H9 (cell line): ENCODE results near the gene VPS45. TPM values are rescaled to one million over a fixed set of nuclear protein-coding genes. Genes with fewer than 3 reads are reported as not detected.

Experiments used
- DNase-seq: peaks from one replicate; pipeline ENCODE4 v3.0.0-alpha.2; 2017
- H2AFZ ChIP-seq: one replicate; pipeline ENCODE4 v1.6.1; 2013; ENCODE audit warnings: mild to moderate bottlenecking, low read length, control low read depth, moderate library complexity
- H2AK5ac ChIP-seq: 2 replicates; pipeline ENCODE4 v1.6.1; 2013; ENCODE audit warnings: low read length, control low read depth, mixed read lengths; ENCODE audit not compliant: insufficient read length
- H2BK120ac ChIP-seq: one replicate; pipeline ENCODE4 v1.6.1; 2013; ENCODE audit warnings: low read depth, mild to moderate bottlenecking, low read length, control low read depth, inconsistent platforms; ENCODE audit not compliant: poor library complexity, severe bottlenecking
- H2BK12ac ChIP-seq: 2 replicates; pipeline ENCODE4 v1.6.1; 2013; ENCODE audit warnings: low read length, control low read depth, mixed read lengths, low read depth; ENCODE audit not compliant: insufficient read length
- H2BK15ac ChIP-seq: 2 replicates; pipeline ENCODE4 v1.6.1; 2013; ENCODE audit warnings: low read depth, low read length, control low read depth
- H2BK20ac ChIP-seq: one replicate; pipeline ENCODE4 v1.6.1; 2013; ENCODE audit warnings: low read depth, mild to moderate bottlenecking, low read length, control low read depth, inconsistent platforms; ENCODE audit not compliant: poor library complexity, severe bottlenecking
- H2BK5ac ChIP-seq: 2 replicates; pipeline ENCODE4 v1.6.1; 2013; ENCODE audit warnings: low read length, control low read depth, mixed read lengths; ENCODE audit not compliant: insufficient read length
- H3K14ac ChIP-seq: 2 replicates; pipeline ENCODE4 v1.6.1; 2013; ENCODE audit warnings: low read length, control low read depth; ENCODE audit not compliant: insufficient read depth
- H3K18ac ChIP-seq: 2 replicates; pipeline ENCODE4 v1.6.1; 2013; ENCODE audit warnings: low read depth, mild to moderate bottlenecking, mixed read lengths, low read length, control low read depth; ENCODE audit not compliant: insufficient read length
- H3K23ac ChIP-seq: 2 replicates; pipeline ENCODE4 v1.6.1; 2013; ENCODE audit warnings: low read length, control low read depth, mixed read lengths, low read depth; ENCODE audit not compliant: insufficient read length
- H3K23me2 ChIP-seq: 2 replicates; pipeline ENCODE4 v1.6.1; 2013; ENCODE audit warnings: low read depth, mild to moderate bottlenecking, mixed read lengths, low read length, control low read depth; ENCODE audit not compliant: insufficient read length, poor library complexity, severe bottlenecking
- H3K27ac ChIP-seq: 2 replicates; pipeline ENCODE4 v1.5.1; 2013; ENCODE audit warnings: low read length, control low read depth, mixed read lengths, low read depth; ENCODE audit not compliant: insufficient read length
- H3K27me3 ChIP-seq: 2 replicates; pipeline ENCODE4 v1.6.1; 2013; ENCODE audit warnings: low read length, control low read depth, inconsistent platforms; ENCODE audit not compliant: insufficient read depth
- H3K4ac ChIP-seq: 2 replicates; pipeline ENCODE4 v1.6.1; 2013; ENCODE audit warnings: low read depth, mild to moderate bottlenecking, control low read depth, inconsistent platforms, low read length, moderate library complexity
- H3K4me1 ChIP-seq: 2 replicates; pipeline ENCODE4 v1.6.1; 2013; ENCODE audit warnings: low read length, control low read depth, inconsistent platforms; ENCODE audit not compliant: insufficient read depth
- H3K4me2 ChIP-seq: 2 replicates; pipeline ENCODE4 v1.6.1; 2013; ENCODE audit warnings: low read length, control low read depth, mixed read lengths; ENCODE audit not compliant: insufficient read length, insufficient read depth
- H3K56ac ChIP-seq: 2 replicates; pipeline ENCODE4 v1.6.1; 2013; ENCODE audit warnings: low read depth, mild to moderate bottlenecking, mixed read lengths, low read length, control low read depth; ENCODE audit not compliant: insufficient read length
- H3K79me1 ChIP-seq: 2 replicates; pipeline ENCODE4 v1.6.1; 2013; ENCODE audit warnings: low read depth, mild to moderate bottlenecking, moderate library complexity, low read length, control low read depth, inconsistent platforms; ENCODE audit not compliant: insufficient read depth, poor library complexity, severe bottlenecking
- H3K79me2 ChIP-seq: 2 replicates; pipeline ENCODE4 v1.6.1; 2013; ENCODE audit warnings: low read length, control low read depth, inconsistent platforms; ENCODE audit not compliant: insufficient read depth
- H3K9ac ChIP-seq: 2 replicates; pipeline ENCODE4 v1.6.1; 2013; ENCODE audit warnings: low read length, control low read depth, mixed read lengths; ENCODE audit not compliant: insufficient read length; ENCODE audit errors: extremely low read depth
- H3K9me3 ChIP-seq: one replicate; pipeline ENCODE4 v1.6.1; 2013; ENCODE audit warnings: low read depth, low read length, inconsistent platforms; ENCODE audit not compliant: control insufficient read depth
- H3T11ph ChIP-seq: one replicate; pipeline ENCODE4 v1.6.1; 2013; ENCODE audit warnings: mild to moderate bottlenecking, low read length, control low read depth, inconsistent platforms
- H4K20me1 ChIP-seq: one replicate; pipeline ENCODE4 v1.6.1; 2013; ENCODE audit not compliant: control insufficient read depth, insufficient read length, insufficient read depth
- H4K5ac ChIP-seq: 2 replicates; pipeline ENCODE4 v1.6.1; 2013; ENCODE audit warnings: low read depth, mild to moderate bottlenecking, mixed read lengths, low read length, control low read depth; ENCODE audit not compliant: insufficient read length
- H4K8ac ChIP-seq: replicated peaks from 2 replicates; pipeline ENCODE4 v1.6.1; 2013; ENCODE audit warnings: low read length, control low read depth, mixed read lengths, low read depth; ENCODE audit not compliant: insufficient read length
- H4K91ac ChIP-seq: 2 replicates; pipeline ENCODE4 v1.6.1; 2013; ENCODE audit warnings: low read depth, mild to moderate bottlenecking, moderate library complexity, mixed read lengths, low read length, control low read depth; ENCODE audit not compliant: insufficient read length
- H3K27ac Mint-ChIP-seq, 3 experiments: 2 replicates in 2 of 3; 3 replicates in 1 of 3; pipeline ENCODE4 v1.8.0; 2020 to 2021; ENCODE audit warnings: mixed read lengths in 3 of 3, mild to moderate bottlenecking in 1 of 3, moderate library complexity in 1 of 3
- H3K27me3 Mint-ChIP-seq: 2 replicates; pipeline ENCODE4 v1.8.0; 2021; ENCODE audit warnings: low read depth, mild to moderate bottlenecking, moderate library complexity, mixed read lengths
- H3K36me3 Mint-ChIP-seq, 3 experiments: 2 replicates in 2 of 3; 3 replicates in 1 of 3; pipeline ENCODE4 v1.8.0; 2020 to 2021; ENCODE audit warnings: low read depth in 3 of 3, mixed read lengths in 3 of 3; ENCODE audit not compliant: insufficient read depth in 1 of 3
- H3K4me1 Mint-ChIP-seq, 2 experiments: 2 replicates each; pipeline ENCODE4 v1.8.0; 2020; ENCODE audit warnings: mixed read lengths in 2 of 2
- H3K4me3 Mint-ChIP-seq, 2 experiments: 2 replicates in 1 of 2; 3 replicates in 1 of 2; pipeline ENCODE4 v1.8.0; 2020 to 2021; ENCODE audit warnings: mild to moderate bottlenecking in 2 of 2, mixed read lengths in 2 of 2, moderate library complexity in 1 of 2
- H3K9me3 Mint-ChIP-seq, 2 experiments: 2 replicates in 1 of 2; 3 replicates in 1 of 2; pipeline ENCODE4 v1.8.0; 2020; ENCODE audit warnings: mild to moderate bottlenecking in 2 of 2, mixed read lengths in 2 of 2, moderate library complexity in 1 of 2
- WGBS: extraction: QIAGEN DNeasy Blood & Tissue Kit; methylation state at CpG from one replicate; pipeline ENCODE4 v1.1.7; 2013; ENCODE audit warnings: missing lambda C conversion rate, low lambda C conversion rate, mixed read lengths; ENCODE audit not compliant: insufficient read length; ENCODE audit errors: extremely low coverage; 5-methylcytosine and 5-hydroxymethylcytosine counted together
- total RNA-seq: library from RNA; stranded (reverse); gene quantifications from 2 replicates; pipeline ENCODE4 v1.2.1, GENCODE V29; 2021
- TF ChIP-seq, protein P1 (sequence below): fragments of 200-600 bp; sonication (generic); conservative IDR thresholded peaks from 3 replicates; pipeline ENCODE4 v1.8.0; 2021; ENCODE audit warnings: antibody characterized with exemption, mild to moderate bottlenecking

Gene VPS45
- total RNA-seq, 1 experiment from 2014 or later: 31.8 TPM

DNA sequence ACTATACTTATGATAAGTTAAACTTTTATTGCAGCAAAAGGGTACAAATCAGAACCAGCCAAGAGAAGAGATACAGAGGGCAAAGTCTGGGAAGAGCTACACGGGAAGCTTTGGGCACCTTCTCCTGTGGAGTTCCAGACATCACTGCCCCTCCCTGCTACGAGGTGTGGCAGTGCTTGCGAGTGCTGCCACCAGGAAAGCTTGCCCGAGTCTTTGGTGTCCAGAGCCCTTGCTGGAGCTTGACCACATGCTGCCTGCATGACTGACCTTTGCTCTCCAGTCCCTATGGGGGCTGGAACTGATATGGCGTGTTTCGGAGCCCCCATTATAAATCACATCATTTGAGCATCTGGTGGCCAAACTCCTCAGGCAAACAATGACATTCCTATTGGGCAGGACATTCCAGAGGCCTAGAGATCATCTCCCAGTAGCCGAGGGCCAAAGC is 105.6 kb downstream of the VPS45 start:
- no peak overlapping the region for H2BK20ac ChIP-seq
- no peak overlapping the region for H2BK5ac ChIP-seq
- no peak overlapping the region for H3K9ac ChIP-seq
- no peaks in the 10 kb centered on the region for H3K79me1 ChIP-seq
- no peaks in the 10 kb centered on the region for H4K20me1 ChIP-seq
- no peak overlapping the region for H2BK120ac ChIP-seq
- no peaks in the 10 kb centered on the region for H3K27me3 ChIP-seq
- no peaks in the 10 kb centered on the region for H3K23me2 ChIP-seq
- no peak overlapping the region for H3K4ac ChIP-seq
- no peak overlapping the region for H3T11ph ChIP-seq
- Mint-ChIP-seq H3K36me3 (no peaks in the 10 kb centered on the region), H3K27ac (no peak overlapping the region; a peak in 2 of 7 replicates), H3K4me3 (no peak overlapping the region), H3K4me1 (no peaks in the 10 kb centered on the region), H3K27me3 (no peaks in the 10 kb centered on the region; the same call in 1 of the 2 replicates), H3K9me3 (no peaks in the 10 kb centered on the region)
- H3K79me2 ChIP-seq: no peaks in the 10 kb centered on the region
- no peak overlapping the region for H4K5ac ChIP-seq
- no peak overlapping the region for H3K18ac ChIP-seq
- no peak overlapping the region for H3K4me2 ChIP-seq
- no peak overlapping the region for H3K23ac ChIP-seq
- no peak overlapping the region for H4K91ac ChIP-seq
- TF ChIP-seq, protein P1, sequence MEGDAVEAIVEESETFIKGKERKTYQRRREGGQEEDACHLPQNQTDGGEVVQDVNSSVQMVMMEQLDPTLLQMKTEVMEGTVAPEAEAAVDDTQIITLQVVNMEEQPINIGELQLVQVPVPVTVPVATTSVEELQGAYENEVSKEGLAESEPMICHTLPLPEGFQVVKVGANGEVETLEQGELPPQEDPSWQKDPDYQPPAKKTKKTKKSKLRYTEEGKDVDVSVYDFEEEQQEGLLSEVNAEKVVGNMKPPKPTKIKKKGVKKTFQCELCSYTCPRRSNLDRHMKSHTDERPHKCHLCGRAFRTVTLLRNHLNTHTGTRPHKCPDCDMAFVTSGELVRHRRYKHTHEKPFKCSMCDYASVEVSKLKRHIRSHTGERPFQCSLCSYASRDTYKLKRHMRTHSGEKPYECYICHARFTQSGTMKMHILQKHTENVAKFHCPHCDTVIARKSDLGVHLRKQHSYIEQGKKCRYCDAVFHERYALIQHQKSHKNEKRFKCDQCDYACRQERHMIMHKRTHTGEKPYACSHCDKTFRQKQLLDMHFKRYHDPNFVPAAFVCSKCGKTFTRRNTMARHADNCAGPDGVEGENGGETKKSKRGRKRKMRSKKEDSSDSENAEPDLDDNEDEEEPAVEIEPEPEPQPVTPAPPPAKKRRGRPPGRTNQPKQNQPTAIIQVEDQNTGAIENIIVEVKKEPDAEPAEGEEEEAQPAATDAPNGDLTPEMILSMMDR: no peak
- H4K8ac ChIP-seq: no peak overlapping the region
- no peak overlapping the region for H2AFZ ChIP-seq
- H3K4me1 ChIP-seq: no peaks in the 10 kb centered on the region
- no peak overlapping the region for H3K56ac ChIP-seq
- no peak for DNase-seq
- no peak overlapping the region for H3K14ac ChIP-seq
- H2BK15ac ChIP-seq: no peak overlapping the region
- no peaks in the 10 kb centered on the region for H3K9me3 ChIP-seq
- no CpG with 5 or more reads among the region's 7 CpGs for WGBS
- H3K27ac ChIP-seq: no peak overlapping the region
- no peak overlapping the region for H2AK5ac ChIP-seq
- H2BK12ac ChIP-seq: no peak overlapping the region
